HG02943 (cell line): ENCODE measurements around the gene GRIK3.

ENCODE experiments used
- ATAC-seq: cut with Tn5 transposase; IDR thresholded peaks from one replicate; pipeline ENCODE4 v1.9.1; 2021; ENCODE audit warnings: mild to moderate bottlenecking, low read depth, moderate library complexity; ENCODE audit not compliant: unreplicated experiment

The GRIK3 gene

GRCh38 chr1:36839485-36839884, 194.8 kb downstream of the GRIK3 start:
- no peak for ATAC-seq

GRCh38 chr1:36838888-36839287, 195.4 kb downstream of the GRIK3 start:
- no peak for ATAC-seq

DNA sequence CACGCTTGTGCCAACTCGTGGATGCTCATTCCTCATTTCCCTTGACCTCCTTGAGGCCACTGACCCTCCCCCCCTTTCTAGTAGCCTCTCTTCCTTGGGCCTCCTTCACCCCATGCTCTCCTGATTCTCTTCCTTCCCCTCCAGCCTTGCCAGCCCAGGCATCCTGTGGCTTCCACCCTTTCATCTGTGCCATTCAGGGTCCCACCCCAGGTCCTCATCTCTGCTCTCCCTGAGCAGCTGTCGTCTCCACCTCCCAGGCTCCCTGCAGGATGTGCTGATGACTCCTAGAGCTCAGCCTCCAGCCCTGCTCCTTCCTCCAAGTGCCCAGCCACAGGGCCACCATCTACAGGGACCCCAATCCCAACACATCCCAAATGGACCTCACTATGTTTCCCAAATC, 197.4 kb downstream of the GRIK3 start:
- ATAC-seq: no peak

- ATAC-seq: no peak
Measured at GRCh38 chr1:36836196-36836883, 198.0 kb downstream of the GRIK3 start.

GRCh38 chr1:36835696-36836095, 198.6 kb downstream of the GRIK3 start:
- no peak for ATAC-seq

- ATAC-seq: no peak
Measured at GRCh38 chr1:36835017-36835695, 199.2 kb downstream of the GRIK3 start.

- no peak for ATAC-seq
Measured at GRCh38 chr1:36834586-36834985, 199.7 kb downstream of the GRIK3 start.

- no peak for ATAC-seq
Measured at GRCh38 chr1:36831186-36831810, 203.0 kb downstream of the GRIK3 start.

DNA sequence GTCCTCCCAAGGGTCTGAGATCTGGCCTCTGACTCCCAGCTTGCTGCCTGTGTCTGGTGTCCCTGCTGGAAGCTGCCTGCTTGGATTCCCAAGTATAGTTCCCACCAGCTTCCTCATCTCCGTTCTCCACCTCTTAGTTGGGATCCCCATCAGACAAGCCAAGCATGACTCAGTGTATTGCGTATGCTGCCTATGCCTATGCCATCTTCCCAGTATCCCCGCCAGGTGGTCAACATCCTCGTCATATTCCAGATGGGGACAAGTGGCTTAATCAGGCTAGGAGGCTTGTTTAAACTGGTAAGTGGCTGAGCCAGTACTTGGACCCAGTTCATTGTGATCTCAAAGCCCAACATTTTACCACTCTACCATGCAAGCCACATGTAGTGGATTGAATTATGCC, 204.4 kb downstream of the GRIK3 start:
- ATAC-seq: no peak

GRCh38 chr1:36829066-36829465, 205.2 kb downstream of the GRIK3 start:
- no peak for ATAC-seq

DNA sequence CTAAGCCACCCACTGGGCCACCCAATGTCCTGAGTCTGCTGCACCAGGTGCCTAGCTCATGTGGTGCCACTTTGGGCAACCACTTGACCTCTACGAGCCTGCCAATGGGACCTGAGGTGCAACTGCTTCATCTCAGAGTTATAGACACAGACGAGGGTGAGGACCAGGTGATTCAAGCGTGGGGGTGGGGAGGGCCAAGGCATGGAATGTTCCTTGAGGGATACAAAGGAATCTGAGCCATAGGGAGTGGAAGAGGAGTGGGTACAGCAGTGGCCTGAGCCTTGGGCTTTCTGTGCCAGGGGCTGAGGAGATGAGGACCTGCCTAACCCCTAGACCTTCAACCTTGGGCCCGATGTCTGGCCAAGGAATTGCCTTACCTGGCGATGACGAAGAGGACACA, 209.1 kb downstream of the GRIK3 start:
- no peak for ATAC-seq

GRCh38 chr1:36824390-36824861, 209.9 kb downstream of the GRIK3 start:
- ATAC-seq: no peak

GRCh38 chr1:36822648-36823047, 211.7 kb downstream of the GRIK3 start:
- ATAC-seq: no peak

GRCh38 chr1:36821386-36821785, 212.9 kb downstream of the GRIK3 start:
- no peak for ATAC-seq

DNA sequence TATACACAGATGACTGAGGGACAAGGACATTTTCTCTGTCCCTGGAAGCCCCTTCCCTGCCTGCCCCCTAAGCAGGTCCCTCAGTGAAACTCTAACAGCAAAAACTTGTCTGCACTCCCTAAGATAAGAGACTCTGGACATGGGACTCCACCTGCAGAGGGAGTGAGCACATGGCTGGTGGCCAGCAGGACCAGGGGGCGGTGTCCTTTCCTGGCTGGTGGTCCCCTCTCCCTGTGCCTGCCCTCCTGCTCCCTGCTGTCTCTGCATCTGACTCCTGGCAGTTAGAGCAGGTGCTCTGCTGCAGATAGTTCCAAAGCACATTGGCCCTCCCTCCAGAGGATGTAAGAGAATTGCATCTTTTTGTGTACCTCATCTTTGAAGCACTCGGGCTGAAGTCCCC, 215.5 kb downstream of the GRIK3 start:
- ATAC-seq: no peak

- no peak for ATAC-seq
Measured at GRCh38 chr1:36816348-36816747, 218.0 kb downstream of the GRIK3 start.

DNA sequence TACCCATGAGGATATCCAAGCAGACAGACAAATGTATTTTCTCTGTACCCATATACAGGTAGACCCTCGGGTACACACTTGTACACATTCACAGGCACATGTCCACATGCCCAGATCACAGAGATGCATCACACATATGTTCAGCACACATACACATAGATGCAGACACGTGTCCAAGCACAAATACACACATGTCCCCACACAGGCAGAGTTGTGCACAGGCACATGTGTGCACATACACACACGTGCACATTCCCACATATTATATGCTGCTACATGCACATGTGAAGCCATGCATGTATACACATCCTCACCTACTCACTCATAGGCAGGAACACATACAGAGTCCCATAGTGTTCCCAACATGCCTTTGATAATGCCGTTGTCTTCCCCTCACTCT, 219.5 kb downstream of the GRIK3 start:
- no peak for ATAC-seq

DNA sequence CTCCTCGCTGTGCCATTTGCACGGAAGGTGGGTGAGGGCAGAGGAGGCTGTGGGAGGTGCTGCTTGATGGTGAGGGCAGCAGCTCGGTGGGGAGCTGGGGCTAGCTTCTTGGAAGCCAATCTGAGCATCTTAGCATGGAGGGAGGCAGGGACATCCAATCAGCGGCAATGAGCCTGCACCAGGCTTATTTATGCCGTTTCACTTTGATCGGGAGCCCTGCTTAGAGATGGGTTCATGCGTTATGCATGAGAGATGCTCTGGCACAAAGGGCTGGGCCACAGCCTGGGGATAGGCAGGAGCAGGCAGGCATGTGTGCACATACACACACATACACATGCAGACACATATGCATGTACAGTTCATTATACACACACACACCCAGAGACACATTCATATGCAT, 220.2 kb downstream of the GRIK3 start:
- ATAC-seq: no peak

DNA sequence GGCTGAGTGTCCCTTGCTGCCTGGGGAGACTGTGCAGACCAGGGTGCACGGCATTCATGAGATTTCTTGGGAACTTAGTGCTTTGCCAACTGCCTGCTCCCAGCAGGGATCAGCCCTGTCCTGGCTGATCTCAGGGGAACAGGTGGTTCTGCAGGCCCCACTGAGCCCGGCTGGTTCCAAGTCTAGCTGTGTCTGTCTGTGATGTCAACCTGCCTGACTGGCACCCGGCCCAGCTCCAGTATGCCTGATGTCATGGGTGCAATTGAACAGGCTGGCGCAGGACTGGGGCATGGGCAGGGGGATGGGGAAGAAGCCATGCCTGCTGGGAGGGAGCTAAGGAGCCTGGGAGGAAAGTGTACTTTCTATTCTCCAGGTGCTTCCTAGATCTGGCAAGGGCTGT, 227.1 kb downstream of the GRIK3 start:
- ATAC-seq: no peak

GRCh38 chr1:36805979-36806640, 228.2 kb downstream of the GRIK3 start:
- ATAC-seq: no peak

GRCh38 chr1:36804669-36805314, 229.5 kb downstream of the GRIK3 start:
- ATAC-seq: no peak
